GM23338 (cell line): ENCODE data around the gene MALRD1.

Experiments
- POLR2AphosphoS5 ChIP-seq: IDR thresholded peaks from 2 replicates; pipeline ENCODE4 v1.6.1; 2016; ENCODE audit warnings: antibody characterized with exemption, low read depth
- TF ChIP-seq, protein P1 (sequence below), 2 experiments: fragments of 200-600 bp in 1 of 2; sonication (generic) in 1 of 2; conservative IDR thresholded peaks; 2 replicates each; pipeline versions ENCODE4 v1.5.1 to v1.6.1; 2016 to 2017; ENCODE audit warnings: antibody characterized with exemption in 2 of 2, low read depth in 2 of 2, mild to moderate bottlenecking in 2 of 2, moderate library complexity in 1 of 2

DNA sequence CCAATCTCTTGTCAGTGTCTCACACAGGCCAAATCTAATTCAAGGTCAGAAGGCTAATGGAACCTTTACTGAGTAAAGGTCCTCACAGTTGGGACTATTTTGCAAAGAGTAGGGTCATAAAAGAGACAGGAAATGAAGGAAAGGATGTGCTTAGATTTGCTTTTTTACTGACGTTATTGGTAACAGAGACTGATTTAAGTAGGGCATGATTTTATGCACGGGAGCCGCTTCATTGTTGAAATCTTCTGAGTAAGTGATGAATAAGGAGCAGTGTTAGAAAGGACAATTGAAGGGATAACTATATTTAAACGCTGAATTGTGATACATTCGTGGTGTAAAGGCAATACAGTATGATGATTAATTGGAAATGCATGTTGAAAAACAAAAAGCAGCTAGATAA, 261.5 kb downstream of the MALRD1 start:
- TF ChIP-seq, protein P1, sequence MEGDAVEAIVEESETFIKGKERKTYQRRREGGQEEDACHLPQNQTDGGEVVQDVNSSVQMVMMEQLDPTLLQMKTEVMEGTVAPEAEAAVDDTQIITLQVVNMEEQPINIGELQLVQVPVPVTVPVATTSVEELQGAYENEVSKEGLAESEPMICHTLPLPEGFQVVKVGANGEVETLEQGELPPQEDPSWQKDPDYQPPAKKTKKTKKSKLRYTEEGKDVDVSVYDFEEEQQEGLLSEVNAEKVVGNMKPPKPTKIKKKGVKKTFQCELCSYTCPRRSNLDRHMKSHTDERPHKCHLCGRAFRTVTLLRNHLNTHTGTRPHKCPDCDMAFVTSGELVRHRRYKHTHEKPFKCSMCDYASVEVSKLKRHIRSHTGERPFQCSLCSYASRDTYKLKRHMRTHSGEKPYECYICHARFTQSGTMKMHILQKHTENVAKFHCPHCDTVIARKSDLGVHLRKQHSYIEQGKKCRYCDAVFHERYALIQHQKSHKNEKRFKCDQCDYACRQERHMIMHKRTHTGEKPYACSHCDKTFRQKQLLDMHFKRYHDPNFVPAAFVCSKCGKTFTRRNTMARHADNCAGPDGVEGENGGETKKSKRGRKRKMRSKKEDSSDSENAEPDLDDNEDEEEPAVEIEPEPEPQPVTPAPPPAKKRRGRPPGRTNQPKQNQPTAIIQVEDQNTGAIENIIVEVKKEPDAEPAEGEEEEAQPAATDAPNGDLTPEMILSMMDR (conservative IDR thresholded peaks at IDR 0.05; ENCODE audit: low read depth in 2 of 2), result no peak
- TF ChIP-seq POLR2AphosphoS5, result no peak
